NCI-H82 treated with DMSO at 0.1 percent for 48 hours (cell line): ENCODE results near the gene GRIN1.
"Not testable (repeated sequence)": the region's sequence is repeated elsewhere in the genome, so short reads cannot be mapped to it uniquely, and the experiment has no call there.

Experiments
- DNase-seq: peaks from one replicate; lab custom pipeline; 2025; ENCODE audit not compliant: unreplicated experiment; lab: John Stamatoyannopoulos, UW

GRIN1 gene

DNA sequence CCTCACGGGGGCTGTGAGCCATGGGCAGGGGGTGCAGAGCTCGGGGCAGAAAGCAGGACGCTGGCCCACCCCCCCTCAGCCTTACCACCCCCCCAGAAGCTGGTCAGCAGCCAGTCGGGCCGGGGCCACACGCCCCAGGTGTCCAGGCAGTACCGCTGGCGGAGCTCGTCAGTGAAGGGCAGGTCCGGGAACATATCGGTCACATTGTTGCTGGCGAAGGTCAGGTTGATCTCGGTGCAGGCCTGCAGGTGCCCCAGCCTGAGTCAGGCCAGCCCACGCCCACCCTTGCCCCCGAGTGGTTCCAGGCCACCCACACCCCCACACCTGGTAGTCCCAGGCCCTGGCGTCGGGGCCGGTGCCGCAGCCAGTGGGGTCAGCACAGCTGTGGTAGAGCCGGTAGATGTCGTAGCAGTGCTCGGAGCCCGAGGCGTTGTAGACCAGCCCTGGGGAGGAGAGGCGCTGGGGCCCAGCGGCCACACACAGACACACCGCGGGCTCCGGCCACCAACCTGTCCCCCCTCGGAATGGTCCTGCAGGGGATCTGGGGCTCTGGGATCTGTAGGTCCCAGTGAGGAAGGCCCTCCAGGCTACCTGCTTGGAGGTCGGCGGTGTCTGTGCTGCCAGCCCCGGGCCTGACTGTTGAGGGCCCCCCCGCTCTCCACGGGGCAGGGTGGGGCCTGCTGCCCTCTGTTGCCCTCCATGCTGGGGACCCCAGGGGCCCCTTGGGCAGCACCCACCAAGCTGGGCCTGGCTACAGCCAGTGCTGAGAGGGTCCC lies 27.0 kb upstream of the GRIN1 start:
- no peak for DNase-seq

- DNase-seq = no peak
These were observed 26.2 kb upstream of the GRIN1 start for GRCh38 chr9:137112564-137113384.

DNA sequence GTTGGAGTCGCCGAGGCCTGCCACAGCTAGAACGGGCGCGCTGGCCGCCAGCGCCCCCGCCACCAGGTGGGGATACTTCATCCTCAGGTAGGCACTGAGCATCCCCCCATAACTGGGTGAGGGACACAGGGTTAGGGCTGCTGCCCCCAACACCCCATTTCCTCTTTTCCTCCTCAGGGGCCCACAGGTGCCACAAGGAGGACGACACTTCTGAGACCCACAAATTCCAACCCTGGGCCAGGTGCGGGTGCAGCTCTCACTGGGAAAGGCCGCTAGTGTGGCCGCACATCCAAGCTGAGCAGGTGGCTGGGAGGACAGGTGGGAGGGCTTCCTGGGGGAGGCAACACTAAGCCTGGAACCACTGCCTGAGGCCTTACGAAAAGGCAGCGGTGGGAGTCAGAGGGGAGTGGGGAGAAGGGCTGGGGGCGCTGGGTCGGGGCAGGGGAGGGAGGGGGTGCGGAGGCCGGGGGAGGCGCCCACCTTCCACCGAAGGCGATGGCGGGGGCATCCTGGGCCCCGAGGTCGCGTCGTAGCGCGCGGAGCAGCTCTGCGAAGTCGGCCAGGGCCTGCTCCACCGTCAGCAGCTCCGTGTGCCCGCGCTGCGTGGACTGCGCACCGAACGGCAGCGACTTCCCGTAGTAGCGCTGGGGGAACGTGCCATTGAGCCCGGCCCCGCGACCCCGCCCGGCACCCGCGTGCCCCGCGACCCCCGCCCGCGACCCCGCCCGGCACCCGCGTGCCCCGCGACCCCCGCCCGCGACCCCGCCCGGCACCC lies 25.4 kb upstream of the GRIN1 start:
- no peak for DNase-seq

DNA sequence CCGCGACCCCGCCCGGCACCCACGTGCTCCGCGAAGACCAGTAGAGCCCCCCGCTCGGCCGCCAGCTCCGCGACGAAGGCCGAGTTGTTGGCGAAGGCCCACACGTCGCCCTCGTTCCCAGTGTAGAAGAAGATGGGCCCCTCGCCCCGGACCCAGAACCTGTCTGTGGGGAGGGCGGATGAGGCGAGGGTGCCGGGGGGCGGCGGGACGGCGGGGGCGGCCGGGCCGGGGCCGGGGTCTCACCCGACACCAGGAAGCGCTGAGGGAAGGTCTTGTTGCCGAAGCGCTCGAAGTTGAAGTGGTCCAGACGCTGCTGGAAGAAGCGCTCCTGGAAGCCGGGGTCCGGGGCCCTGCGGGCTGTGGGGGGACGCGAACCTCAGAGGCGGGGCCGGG lies 24.7 kb upstream of the GRIN1 start:
- DNase-seq = no peak

DNA sequence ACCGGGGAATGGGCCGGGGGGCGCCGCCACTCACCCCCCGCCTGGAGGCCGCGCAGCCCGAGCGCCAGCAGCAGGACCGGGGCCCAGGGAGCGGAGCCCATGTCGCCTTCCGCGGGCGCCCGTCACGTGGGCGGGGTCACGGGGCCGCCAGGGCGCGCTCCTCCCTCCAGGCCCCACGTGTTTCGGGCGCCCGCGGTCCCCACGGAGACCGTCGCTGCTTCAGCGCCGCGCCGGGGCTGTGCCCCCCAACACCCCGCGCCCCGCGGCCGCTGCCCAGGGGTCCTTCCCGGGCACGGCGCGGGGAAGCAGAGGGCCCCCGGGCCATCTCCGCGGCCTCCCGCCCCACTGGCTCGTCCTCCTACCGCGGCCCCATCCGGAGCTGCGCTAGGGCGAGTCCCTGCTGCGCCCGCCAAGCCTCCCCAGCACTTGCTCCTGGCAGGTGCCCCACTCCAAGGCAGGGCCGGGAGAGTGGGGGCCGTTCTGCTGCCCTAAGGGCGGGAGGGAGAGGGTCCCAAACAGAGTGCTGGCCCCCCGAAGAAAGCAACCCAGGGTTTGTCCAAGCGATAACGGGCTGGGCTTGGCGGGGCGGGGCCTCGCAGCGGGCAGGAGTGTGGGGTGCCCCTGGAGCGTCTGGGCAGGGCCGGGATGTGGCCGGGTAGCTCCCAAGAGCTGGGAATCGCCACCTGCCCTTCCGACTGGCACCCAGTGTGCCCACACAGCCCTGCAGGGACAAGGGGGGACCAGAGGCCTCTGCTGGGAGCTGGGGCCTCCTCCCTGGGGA lies 24.2 kb upstream of the GRIN1 start, which contains the start of gene DPP7:
Gene DPP7, minus strand, starts transcription at position 121 of the 781 bp plus-strand sequence. Its CDS starts 20 bp downstream, at position 101.
- no peak for DNase-seq

- DNase-seq = no peak
These were observed 23.4 kb upstream of the GRIN1 start for GRCh38 chr9:137115394-137116026.

- DNase-seq = no peak
These were observed 22.9 kb upstream of the GRIN1 start for GRCh38 chr9:137116027-137116507.

- DNase-seq = no peak
These were observed 22.2 kb upstream of the GRIN1 start for GRCh38 chr9:137116728-137117127.

DNA sequence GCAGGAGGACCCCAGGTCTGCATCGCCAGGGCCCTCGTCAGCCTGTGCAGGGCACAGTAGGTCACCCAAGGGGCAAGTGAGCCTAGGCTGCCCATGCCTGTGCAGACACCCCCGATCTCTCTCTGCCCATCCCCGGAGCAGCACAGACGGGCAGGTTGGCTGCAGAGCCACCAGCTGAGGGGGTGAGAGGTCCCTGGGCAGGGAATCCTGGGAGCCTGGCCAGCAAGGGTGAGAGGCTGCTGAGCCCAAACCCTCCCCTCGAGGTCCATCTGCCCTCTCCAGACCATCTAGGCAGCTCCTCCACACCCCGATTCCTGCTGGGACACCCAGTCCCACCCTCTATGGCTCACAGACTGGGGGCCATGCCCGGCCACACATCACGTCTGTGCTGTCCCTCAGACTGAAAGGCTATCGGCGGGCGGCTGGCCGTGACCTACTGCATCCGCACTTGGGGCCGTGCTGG lies 21.7 kb upstream of the GRIN1 start:
- DNase-seq = no peak

GRCh38 chr9:137118092-137118603 lies 20.8 kb upstream of the GRIN1 start:
- not testable (repeated sequence) for DNase-seq

- DNase-seq = not testable (repeated sequence)
These were observed 16.8 kb upstream of the GRIN1 start for GRCh38 chr9:137121927-137122795.

DNA sequence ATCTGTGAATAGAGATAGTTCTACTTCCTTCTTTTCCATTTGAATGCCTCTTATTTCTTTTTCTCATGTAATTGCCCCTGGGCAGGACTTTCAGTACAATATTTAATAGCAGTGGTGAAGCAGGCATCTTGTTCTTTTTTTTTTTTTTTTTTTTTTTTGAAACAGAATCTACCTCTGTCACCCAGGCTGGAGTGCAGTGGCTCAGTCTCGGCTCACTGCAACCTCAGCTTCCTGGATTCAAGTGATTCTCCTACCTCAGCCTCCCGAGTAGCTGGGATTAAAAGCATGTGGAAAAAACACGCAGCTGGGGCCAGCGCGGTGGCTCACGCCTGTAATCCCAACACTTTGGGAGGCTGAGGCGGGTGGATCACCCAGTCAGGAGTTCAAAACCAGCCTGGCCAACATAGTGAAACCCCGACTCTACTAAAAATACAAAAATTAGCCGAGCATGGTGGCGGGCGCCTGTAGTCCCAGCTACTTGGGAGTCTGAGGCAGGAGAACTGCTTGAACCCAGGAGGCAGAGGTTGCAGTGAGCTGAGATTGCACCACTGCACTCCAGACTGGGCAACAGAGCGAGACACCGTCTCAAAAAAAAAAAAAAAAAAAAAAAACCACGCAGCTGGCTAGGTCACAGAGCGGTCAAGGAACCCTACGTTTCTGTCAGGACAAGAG lies 16.0 kb upstream of the GRIN1 start:
- not testable (repeated sequence) for DNase-seq

- no peak for DNase-seq
These were observed 15.5 kb upstream of the GRIN1 start for GRCh38 chr9:137123468-137123837.

GRCh38 chr9:137123952-137124462 lies 14.9 kb upstream of the GRIN1 start:
- DNase-seq = not testable (repeated sequence)

DNA sequence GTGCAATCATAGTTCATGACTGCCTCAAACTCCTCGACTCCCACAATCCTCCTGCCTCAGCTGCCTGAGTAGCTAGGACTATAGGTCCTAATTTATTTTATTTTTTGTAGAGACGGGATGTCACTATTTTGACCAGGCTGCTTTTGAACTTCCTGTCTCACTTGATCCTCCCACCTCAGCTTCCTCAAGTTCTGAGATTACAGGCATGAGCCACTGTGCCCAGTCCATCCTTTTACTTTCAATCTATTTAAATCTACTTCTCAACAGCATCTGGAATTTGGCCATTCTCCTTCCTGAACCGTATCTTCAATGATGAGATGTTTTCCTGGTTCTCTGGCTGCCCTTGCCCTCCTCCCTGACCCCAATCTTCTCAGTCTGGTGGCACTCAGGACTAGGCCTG lies 12.2 kb upstream of the GRIN1 start:
- no peak for DNase-seq

DNA sequence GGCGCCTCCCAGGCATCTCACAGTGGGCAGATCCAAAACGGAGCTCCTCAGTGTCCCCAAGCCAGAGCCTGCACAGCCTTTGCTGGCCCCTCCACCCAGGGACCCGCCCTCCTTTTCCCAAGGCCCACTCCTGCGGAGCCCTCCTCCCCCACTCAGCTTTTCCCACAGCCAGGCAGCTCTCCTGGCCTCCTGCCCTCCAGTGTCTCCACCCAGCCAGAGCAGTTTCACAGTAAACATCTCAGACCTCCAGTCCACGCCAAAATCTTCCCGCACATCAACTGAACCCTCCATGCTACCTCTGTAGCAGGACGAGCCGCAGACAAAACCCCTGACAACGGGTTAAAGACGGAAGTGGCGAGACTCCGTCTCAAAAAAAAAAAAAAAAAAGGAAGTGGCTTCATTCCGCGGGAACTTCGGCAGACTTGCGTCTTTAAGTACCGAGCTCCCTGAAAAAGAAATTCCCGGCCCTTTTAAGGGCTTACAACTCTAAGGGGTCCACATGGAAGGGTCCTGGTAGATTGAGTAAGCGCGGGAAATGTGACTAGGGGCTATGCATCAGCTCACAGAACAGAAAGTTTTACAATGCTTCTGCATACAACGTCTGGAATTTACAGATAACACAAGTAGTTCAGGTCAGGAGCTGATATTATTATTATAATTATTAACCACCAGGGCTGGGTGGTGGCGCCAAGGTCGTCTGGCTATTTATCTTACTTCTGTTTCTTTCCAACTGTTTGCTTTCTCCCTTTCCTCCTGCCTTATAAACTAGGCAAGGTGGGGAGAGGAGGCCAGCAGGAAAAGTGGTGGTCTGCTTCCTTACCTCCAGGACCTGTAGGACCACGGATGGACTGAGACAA lies 11.4 kb upstream of the GRIN1 start:
- no peak for DNase-seq
